CD4-positive, alpha-beta T cell treated with Interleukin-2 at 100 ng/mL for 4 hours (primary cell): Measurements from ENCODE around the gene ISG20.

ENCODE experiments used
- DNase-seq: peaks from one replicate; pipeline ENCODE4 v3.0.0-alpha.2; 2020; ENCODE audit warnings: low spot score

ISG20 gene

GRCh38 chr15:88688394-88688933 is 49.6 kb downstream of the ISG20 start:
- no peak for DNase-seq

- no peak for DNase-seq
These were observed 51.5 kb downstream of the ISG20 start for GRCh38 chr15:88690331-88690730.

- DNase-seq: no peak
These were observed 54.4 kb downstream of the ISG20 start for GRCh38 chr15:88693191-88693590.

GRCh38 chr15:88695101-88695500 is 56.3 kb downstream of the ISG20 start:
- no peak for DNase-seq

GRCh38 chr15:88695691-88696251 is 57.0 kb downstream of the ISG20 start:
- DNase-seq: no peak

- DNase-seq: no peak
These were observed 57.4 kb downstream of the ISG20 start for GRCh38 chr15:88696254-88696653.

GRCh38 chr15:88697276-88697675 is 58.5 kb downstream of the ISG20 start:
- DNase-seq: no peak

- DNase-seq: no peak
These were observed 61.0 kb downstream of the ISG20 start for GRCh38 chr15:88699861-88700260.

- no peak for DNase-seq
These were observed 61.9 kb downstream of the ISG20 start for GRCh38 chr15:88700716-88701115.

GRCh38 chr15:88701561-88702095 is 62.8 kb downstream of the ISG20 start:
- DNase-seq: peak; percentile 40

- DNase-seq: no peak
These were observed 64.2 kb downstream of the ISG20 start for GRCh38 chr15:88702983-88703382.

GRCh38 chr15:88703533-88703932 is 64.7 kb downstream of the ISG20 start:
- no peak for DNase-seq

- no peak for DNase-seq
These were observed 66.3 kb downstream of the ISG20 start for GRCh38 chr15:88704791-88705768.

GRCh38 chr15:88705769-88706165 is 67.0 kb downstream of the ISG20 start:
- DNase-seq: no peak
